LoVo (cell line): ENCODE measurements around the gene LIPG.
A peak's percentile ranks its signal among the peaks of the same experiment; 100 is the strongest.
"Not testable (repeated sequence)": the region's sequence is repeated elsewhere in the genome, so short reads cannot be mapped to it uniquely, and the experiment has no call there.

Experiments
- DNase-seq: peaks from one replicate; pipeline ENCODE4 v3.0.0-alpha.2; 2016; ENCODE audit warnings: low spot score

LIPG gene

DNA sequence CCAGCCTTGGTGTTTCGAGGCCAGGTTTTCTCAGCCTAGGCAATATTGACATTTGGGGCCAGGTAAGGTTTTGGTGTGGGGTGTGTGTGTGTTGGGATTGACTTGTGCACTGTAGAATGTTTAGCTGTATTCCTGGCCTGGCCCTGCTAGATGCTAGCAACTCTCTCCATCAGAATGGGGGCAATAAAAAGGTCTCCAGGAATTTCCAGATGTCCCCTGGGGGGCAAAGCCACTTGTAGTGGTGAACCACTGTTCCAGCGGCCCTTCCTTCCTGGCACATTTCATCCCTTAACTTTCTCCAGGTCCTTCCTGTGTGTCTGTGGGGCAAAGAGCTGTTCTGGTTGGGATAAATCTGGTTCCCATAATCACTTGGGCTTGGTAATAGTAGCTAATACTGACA is 12.0 kb downstream of the LIPG start:
- no peak for DNase-seq

DNA sequence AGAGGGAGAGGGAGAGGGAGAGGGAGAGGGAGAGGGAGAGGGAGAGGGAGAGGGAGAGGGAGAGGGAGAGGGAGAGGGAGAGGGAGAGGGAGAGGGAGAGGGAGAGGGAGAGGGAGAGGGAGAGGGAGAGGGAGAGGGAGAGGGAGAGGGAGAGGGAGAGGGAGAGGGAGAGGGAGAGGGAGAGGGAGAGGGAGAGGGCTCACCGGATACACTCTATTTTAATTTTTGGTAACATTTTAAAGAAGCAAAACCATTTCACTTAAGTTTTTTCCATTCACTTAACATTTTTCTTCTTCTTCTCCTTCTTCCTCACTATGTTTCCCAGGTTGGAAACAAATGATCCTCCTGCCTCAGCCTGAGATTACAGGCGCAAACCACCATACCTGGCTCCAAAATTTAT is 17.2 kb downstream of the LIPG start:
- DNase-seq = not testable (repeated sequence)

- not testable (repeated sequence) for DNase-seq
Measured at GRCh38 chr18:49579583-49579982, 17.7 kb downstream of the LIPG start.

DNA sequence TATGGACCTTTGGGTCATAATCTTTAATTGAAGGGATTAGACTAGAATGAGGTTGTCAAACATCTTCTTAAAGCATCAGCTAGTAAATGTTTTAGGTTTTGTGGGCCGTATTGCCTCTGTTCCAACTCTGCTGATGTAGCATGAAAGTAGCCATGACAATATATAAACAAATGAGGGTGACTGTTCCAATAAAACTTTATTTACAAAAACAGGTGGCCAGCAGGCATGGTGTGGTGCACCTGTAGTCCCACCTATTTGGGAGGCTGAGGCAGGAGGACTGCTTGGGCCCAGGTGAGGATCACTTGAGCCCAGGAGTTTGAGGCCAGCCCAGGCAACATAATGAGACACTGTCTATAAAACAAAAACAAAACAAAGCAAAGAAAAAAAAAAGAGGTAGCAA is 18.4 kb downstream of the LIPG start:
- DNase-seq = no peak

GRCh38 chr18:49581371-49581770 is 19.5 kb downstream of the LIPG start:
- no peak for DNase-seq

GRCh38 chr18:49582579-49582978 is 20.7 kb downstream of the LIPG start:
- DNase-seq = no peak

- no peak for DNase-seq
Measured at GRCh38 chr18:49584394-49584793, 22.5 kb downstream of the LIPG start.

- DNase-seq = not testable (repeated sequence)
Measured at GRCh38 chr18:49584951-49585350, 23.1 kb downstream of the LIPG start.

DNA sequence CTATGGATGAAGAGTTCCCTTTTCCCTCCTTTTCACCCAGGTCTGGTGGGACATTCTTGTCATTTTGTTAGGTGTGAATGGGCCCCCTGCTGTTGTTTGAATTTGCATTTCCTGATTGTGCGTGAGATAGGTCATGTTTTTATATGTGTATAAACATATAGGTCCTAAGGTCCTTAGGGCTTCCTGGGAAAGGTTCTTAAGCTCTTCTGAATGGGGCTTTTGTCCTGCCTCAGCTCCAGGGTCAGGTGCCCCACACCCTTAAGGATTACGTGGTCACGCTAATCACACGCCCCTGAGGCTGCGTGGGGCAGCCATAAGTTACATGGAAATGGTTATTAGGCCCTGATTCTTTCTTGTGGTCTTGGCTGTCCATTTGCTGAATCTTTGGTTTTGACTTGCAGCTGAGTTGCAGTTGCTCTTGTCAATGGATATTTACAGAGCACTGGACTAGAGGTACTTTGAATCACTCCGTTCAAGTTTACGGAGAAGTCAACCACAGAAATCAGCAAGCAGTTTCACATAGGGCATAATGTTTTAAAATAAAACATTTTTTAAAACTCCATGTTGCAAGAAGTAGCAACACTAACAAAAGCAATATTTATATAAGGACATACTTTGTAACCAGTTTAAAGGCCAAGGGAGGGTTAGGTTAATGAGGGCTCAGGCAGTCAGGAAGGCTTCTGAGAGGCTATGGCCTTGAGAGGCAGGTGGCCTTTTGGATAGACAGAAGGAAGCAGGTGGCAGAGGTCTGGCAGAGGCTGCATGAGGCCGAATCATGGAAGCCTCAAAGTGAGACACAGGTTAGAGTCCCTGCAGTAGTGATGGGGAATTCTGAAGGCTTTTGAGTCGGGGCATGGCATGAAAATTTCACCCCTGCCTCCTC is 24.2 kb downstream of the LIPG start:
- peak; percentile 67 for DNase-seq

- no peak for DNase-seq
Measured at GRCh38 chr18:49588171-49588570, 26.3 kb downstream of the LIPG start.

DNA sequence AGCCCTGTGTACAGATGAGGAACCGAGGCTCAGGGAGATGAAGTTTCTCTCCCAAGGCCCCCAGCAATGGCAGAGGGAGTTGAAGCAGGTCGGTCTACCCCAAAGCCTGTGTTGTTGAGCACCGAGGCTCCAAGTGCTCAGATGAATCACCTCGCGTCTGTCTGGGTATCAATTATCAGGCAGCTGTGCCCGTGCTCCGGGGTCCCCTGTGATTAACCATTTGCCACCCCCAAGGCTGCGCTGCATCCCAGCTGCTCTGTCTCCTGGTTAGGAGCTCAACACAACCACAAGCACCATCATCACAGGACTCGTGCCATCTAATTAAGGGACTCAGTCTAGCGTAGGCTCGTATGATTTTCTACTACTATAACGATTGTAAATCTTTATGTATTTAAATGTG is 27.1 kb downstream of the LIPG start:
- no peak for DNase-seq

DNA sequence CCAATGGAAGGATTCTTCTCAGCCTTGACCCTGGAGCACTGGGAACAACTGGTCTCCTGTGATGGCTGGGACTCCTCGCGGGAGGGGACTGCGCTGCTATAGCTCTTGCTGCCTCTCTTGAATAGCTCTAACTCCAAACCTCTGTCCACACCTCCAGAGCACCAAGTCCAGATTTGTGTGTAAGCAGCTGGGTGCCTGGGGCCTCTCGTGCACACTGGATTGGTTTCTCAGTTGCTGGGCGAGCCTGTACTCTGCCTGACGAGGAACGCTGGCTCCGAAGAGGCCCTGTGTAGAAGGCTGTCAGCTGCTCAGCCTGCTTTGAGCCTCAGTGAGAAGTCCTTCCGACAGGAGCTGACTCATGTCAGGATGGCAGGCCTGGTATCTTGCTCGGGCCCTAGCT is 28.8 kb downstream of the LIPG start:
- DNase-seq = no peak

DNA sequence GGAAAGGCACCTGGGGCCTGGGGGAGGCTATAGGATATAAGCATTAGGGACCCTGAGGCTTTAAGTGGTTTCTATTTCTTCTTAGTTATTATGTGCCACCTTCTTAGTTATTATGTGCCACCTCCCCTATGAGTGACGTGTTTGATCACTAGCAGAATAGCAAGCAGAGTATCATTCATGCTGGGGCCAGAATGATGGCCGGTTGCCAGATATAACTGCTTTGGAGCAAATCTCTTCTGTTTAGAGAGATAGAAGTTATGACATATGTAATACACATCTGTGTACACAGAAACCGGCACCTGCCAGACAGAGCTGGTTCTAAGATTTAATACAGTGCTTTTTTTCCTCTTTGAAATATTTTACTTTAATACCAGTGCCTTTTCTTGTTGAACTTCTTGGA is 29.4 kb downstream of the LIPG start:
- peak; percentile 39 for DNase-seq

GRCh38 chr18:49591775-49592174 is 29.9 kb downstream of the LIPG start:
- peak; percentile 80 for DNase-seq

GRCh38 chr18:49596687-49597086 is 34.8 kb downstream of the LIPG start:
- no peak for DNase-seq

- DNase-seq = no peak
Measured at GRCh38 chr18:49597157-49597931, 35.5 kb downstream of the LIPG start.

DNA sequence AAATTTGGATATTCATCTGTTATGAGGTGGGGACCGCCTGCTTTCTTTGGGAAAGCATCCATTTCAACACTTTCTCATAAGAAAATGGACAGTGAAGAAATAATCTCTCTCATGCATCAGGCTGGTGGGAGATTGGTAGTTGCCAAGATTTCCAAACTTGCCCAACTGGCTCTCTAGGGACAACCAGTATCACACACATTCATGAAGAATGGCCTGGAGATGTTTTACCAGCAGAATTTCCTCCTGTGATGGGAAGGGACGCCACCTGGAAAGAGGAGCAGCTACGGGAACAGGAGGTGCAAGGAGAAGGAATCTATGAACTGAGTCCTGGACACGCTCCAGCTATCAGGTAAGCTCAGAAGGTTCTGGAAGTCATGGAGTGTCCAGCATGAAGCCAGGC is 39.4 kb downstream of the LIPG start:
- no peak for DNase-seq

- DNase-seq = no peak
Measured at GRCh38 chr18:49608366-49609255, 46.8 kb downstream of the LIPG start.

GRCh38 chr18:49609256-49610021 is 47.6 kb downstream of the LIPG start:
- DNase-seq = peak; percentile 58

DNA sequence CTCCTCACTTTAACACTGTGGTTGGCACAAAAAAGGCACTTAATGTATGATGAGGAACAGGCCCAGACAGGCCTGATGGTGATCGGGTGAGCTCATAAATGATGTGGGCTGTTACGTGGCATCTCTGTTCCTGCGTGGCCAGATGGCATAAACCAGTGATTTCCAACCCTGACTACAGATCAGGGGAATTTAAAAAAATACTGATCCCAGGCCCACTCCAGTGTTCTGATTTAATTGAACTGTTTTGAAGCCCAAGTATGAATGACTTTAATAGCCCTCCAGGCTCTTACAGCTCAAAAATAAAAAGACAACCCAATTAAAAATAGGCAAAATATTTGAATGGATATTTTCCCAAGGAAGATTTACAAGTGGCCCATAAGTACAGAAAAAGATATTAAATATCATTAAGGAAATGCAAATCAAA is 48.2 kb downstream of the LIPG start:
- DNase-seq = no peak

DNA sequence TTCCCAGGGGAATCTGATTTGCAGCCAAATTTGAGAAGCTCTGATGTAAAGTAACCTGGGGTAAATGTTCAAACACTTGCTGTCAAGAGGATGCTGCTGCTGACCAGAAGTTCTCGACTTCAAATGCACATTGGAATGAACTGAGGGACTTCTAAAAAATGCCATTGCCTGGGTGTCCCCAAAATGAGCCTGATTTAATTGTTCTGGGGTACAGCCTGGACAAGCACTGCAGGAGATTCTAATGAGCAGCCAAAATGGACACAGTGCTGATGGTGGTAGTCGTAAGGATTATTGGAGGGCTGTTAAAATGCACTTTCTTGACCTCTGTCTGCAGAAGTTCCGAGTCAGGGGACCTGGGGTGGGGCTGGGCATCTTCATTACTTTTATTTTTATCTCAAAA is 49.5 kb downstream of the LIPG start:
- no peak for DNase-seq
